Measurements from ENCODE around the gene TOMM34. TPM values are rescaled to one million over a fixed set of nuclear protein-coding genes. Genes with fewer than 3 reads are reported as not detected.

The TOMM34 gene
- 10 to 100 TPM; 25.0 to 26.6 (median 25.3) TPM for polyA plus RNA-seq (ENCODE audit: insufficient read depth in 1 of 5, insufficient read length in 5 of 5, low replicate concordance in 1 of 5)
- long read RNA-seq, donor 1, transcript TOMM34-201 (7 exons, 2,062 nt): major isoform, 12 of 29 reads
- long read RNA-seq, donor 1, partial matches to known transcripts: 17 of 29 reads
- long read RNA-seq, donor 1, other reads (novel, unspliced or antisense): 0 of 29 reads
- long read RNA-seq, donor 2, transcript TOMM34-201 (7 exons, 2,062 nt): major isoform, 7 of 17 reads
- long read RNA-seq, donor 2, partial matches to known transcripts: 10 of 17 reads
- long read RNA-seq, donor 2, other reads (novel, unspliced or antisense): 0 of 17 reads
- long read RNA-seq, donor 3, transcript TOMM34-201 (7 exons, 2,062 nt): major isoform, 12 of 12 reads
- long read RNA-seq, donor 3, partial matches to known transcripts: 0 of 12 reads
- long read RNA-seq, donor 3, other reads (novel, unspliced or antisense): 0 of 12 reads
- long read RNA-seq, donor 4, transcript TOMM34-201 (7 exons, 2,062 nt): major isoform, 8 of 8 reads
- long read RNA-seq, donor 4, partial matches to known transcripts: 0 of 8 reads
- long read RNA-seq, donor 4, other reads (novel, unspliced or antisense): 0 of 8 reads
- long read RNA-seq, donor 5, transcript TOMM34-201 (7 exons, 2,062 nt): major isoform, 10 of 29 reads
- long read RNA-seq, donor 5, partial matches to known transcripts: 19 of 29 reads
- long read RNA-seq, donor 5, other reads (novel, unspliced or antisense): 0 of 29 reads
- long read RNA-seq, donor 6, transcript TOMM34-201 (7 exons, 2,062 nt): major isoform, 10 of 40 reads
- long read RNA-seq, donor 6, partial matches to known transcripts: 13 of 40 reads
- long read RNA-seq, donor 6, other reads (novel, unspliced or antisense): 17 of 40 reads
- long read RNA-seq, donor 7, partial matches to known transcripts: 22 of 26 reads
- long read RNA-seq, donor 7, other reads (novel, unspliced or antisense): 0 of 26 reads
- long read RNA-seq, donor 8, partial matches to known transcripts: 5 of 9 reads
- long read RNA-seq, donor 8, other reads (novel, unspliced or antisense): 0 of 9 reads

- DNase-seq: peak; percentile 87
Measured at GRCh38 chr20:44960103-44960852, at the start of gene TOMM34. Gene TOMM34, minus strand, starts transcription at chr20:44960397. Its CDS starts 64 bp downstream, at chr20:44960333.

GRCh38 chr20:45008521-45009049 lies 48.4 kb upstream of the TOMM34 start:
- no peak for DNase-seq

- DNase-seq: no peak
Measured at GRCh38 chr20:44997668-44998067, 37.5 kb upstream of the TOMM34 start.

- no peak for DNase-seq
Measured at GRCh38 chr20:44997171-44997570, 37.0 kb upstream of the TOMM34 start.

- DNase-seq: no peak
Measured at GRCh38 chr20:44993343-44993742, 33.1 kb upstream of the TOMM34 start.

DNA sequence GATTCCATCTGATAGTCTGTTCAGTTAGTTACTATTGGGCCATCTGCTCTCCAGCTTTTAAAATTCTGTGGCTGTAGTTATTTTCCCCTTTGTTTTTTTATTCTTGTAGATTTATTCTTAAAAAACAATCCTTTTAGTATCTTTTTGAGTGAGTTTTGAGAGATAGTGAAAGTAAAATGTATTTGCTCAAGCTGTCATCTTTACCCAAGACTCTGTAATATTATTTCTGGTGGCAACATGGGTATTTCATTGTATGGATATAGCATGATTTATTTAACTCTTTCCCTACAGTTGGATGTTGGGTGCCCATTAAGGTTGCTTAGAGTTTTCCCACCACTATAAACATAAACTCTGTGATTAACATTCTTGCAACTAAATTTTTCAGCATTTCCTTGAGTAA lies 30.8 kb upstream of the TOMM34 start:
- DNase-seq: no peak

DNA sequence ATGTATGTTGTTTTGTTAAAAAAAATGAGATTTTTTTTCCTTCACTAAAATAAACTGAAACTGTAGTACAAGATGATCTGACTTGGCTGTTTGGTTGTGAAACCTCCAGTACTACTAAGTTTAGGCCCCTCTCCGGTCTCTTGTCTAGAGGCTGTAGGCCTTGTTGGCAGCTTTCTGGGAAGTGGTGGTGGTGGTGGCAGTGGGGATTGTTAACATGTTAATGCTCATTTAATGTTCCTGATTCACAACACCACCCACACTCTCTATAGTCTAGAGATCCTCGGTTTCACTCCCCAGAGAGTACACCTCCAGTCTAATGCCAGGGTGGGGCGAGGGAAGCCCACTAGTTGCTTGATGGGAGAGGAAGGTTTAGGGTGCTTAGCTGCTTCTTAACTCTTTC lies 30.2 kb upstream of the TOMM34 start:
- DNase-seq: no peak

GRCh38 chr20:44988631-44989171 lies 28.5 kb upstream of the TOMM34 start:
- DNase-seq: no peak

- no peak for DNase-seq
Measured at GRCh38 chr20:44983093-44983674, 23.0 kb upstream of the TOMM34 start.

DNA sequence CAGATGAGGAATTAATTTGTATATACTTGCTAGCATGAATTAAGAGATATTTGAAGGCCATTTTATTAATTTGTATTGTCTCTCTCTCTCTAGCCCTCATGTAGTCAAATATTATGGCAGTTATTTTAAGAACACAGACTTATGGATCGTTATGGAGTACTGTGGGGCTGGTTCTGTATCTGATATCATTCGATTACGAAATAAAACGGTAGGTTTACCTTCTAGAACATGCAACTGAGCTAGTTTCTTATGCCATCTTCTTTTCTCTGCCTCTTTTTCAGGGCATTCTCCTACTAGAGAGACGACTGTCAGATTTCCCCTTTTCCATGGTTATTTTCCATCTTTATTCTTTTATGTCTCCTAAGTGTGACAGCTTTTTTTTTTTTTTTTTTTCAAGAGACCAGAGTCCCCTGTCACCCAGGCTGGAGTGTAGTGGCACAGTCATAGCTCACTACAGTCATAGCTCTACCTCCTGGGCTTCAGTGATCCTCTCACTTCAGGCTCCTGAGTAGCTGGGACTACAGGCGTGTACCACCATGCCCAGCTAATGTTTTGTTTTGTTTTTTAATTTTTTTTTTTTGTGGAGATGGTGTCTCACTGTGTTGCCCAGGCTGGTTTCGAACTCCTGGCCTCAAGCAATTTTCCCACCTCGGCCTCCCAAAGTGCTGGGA lies 21.7 kb upstream of the TOMM34 start:
- DNase-seq: no peak

- DNase-seq: no peak
Measured at GRCh38 chr20:44979090-44979621, 19.0 kb upstream of the TOMM34 start.

DNA sequence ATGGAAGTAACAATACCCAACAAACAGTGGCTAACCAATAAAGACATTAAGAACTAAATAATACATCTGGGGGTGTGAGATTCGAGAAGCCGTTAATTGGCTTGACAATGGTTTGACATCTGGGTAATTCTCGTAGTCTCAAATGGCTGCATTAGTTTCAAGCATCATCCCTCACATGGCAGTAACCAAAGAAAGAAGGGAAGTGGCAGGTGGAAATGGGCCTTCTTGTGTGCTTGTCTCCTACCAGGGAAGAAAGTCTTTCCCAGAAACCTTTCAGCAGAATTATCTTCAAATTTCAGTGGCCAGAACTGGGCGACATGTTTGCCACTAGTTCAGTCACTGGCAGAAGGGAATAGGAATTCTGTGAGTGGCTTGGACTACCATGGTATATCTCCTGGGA lies 16.5 kb upstream of the TOMM34 start:
- no peak for DNase-seq

- DNase-seq: no peak
Measured at GRCh38 chr20:44973053-44973452, 12.9 kb upstream of the TOMM34 start.

DNA sequence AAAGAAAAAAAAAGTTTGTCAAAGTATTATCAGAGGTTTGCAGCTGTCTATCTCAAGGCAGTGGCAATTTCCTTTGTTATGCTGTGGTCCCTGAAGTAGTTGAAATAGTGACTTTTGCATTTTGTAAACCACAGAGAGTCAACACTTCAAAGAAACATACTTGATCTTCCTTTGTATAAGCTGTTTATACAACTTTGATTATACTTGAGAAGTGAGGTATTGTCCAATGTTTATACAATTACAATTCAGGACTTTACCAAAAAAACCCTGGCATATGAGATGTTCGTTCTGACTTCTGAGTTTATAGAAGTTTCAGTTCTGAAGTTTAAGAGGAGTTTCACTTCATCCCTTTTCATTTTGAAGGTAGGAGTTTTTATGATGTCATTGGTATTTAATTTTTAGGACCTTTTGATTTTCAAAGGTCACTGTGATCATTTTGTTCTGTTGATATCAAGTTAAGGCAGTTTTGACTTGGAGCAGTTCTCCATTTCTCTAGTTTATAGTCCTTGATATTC lies 10.1 kb upstream of the TOMM34 start:
- no peak for DNase-seq

DNA sequence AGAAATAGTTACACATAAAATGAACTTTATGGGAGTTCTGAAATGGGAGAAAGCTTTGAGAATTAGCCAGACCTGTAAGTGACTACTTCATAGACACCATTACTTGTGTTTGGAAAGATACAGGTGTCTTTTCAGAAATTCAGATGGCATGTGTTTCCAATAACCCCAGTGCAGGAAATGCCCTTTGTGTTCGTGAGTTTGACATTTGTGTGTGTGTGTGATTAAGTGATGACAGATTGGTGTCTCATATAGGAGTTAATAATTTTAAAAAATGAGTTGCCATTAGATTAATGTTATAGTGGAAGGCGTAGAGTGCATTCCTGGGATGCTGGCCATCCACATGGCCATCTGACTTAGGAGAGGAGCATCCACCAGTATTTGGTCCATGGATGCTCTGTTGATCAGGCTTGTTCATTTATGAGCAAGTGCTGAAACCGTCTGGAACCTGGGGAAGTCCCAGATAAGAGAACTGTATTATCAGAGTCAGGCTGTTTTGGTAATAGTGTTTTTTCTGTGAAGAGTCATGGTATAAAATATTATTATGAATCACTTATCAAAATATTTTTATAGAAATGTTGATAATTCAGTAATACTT lies 9.2 kb upstream of the TOMM34 start:
- no peak for DNase-seq

DNA sequence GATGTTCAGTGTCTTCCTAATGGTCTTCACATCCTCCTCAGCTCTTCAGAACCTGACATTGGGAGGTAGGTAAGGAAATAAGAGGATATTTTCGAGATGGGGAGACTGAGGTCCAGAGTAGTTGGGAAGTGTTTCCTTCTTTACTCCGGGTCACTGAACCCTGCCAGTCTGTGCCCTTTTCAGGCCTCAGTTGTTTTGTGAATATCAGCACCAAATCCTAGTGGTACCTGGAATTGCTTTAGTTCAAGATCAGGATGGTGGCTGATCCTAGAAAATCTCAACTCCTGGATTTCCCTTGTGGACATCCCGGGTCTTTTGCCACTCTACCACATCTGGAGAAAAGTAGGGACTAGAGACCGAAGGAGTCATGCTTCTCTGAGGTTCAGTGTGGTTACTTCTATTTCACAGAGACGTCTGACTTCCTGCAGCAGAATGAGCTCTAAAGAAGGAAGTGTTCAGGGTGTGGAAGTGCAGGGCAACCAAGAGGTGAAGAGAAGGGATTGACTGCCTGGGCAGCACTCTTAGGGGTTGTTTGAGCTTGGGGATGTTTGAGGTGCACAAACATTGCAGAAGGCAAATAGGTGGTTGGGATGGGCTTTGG lies 7.1 kb upstream of the TOMM34 start:
- DNase-seq: no peak

DNA sequence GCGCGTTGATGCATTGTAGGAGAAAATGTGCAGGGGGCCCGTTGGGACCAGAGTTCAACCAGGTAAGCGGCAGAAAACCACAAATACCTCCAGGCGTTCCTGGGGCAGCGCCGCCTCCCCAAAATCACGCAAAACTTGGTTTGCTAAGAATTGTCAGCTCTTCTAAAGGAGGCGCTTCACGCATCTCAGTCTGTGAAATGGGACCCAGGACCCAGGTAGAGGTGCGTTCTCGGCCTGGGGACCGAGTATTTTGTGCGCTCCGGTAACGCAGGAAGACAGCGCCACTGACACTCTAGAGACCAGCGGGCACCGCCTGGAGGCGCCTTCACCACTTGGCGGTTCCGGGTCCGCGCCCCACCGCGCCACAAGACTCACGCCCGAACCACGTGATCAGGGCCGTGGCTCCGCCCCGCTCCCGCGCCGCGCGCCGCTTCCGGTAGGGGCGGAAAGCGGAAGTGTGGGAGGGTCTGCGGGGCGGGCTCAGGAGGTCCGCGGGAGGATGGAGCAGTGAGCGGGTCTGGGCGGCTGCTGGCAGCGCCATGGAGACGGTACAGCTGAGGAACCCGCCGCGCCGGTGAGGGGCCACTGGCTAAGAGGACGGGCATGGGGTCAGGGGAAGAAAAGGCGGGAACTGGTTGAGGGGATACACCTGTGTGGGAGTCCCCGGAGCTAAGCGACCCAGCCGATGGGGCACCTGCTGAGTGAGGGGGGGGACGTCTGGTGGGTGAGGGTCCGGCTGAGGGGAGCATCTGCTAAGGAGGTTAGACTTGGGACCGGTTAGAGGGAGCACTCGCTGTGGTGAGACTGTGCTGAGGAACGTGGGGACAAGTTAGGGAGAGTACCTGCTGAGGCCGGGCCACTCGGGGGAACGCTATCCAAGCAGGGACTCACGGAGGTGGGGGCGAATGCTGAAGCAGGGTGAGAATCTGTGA lies 6.1 kb upstream of the TOMM34 start, which contains the start of gene STK4:
Gene STK4 (plus strand): TSS at position 483 of the 932 bp plus-strand sequence. CDS start 57 bp downstream, at position 540.
- peak; percentile 93 to 94 for DNase-seq

All from right lung (tissue), 10 donors.